D341Med (cell line): ENCODE data around the gene SYNC.

Source experiments
- DNase-seq: peaks from one replicate; pipeline ENCODE4 v3.0.0; 2012; ENCODE audit warnings: low spot score

The SYNC gene

GRCh38 chr1:32702599-32703478 lies at the start of gene SYNC:
TSS of gene SYNC (minus strand) at chr1:32702770. CDS start at chr1:32702660, 110 bp downstream.
- no peak for DNase-seq

GRCh38 chr1:32749771-32750170 lies 47.2 kb upstream of the SYNC start:
- DNase-seq: no peak

- no peak for DNase-seq
Observed at GRCh38 chr1:32749332-32749731, 46.8 kb upstream of the SYNC start.

GRCh38 chr1:32748926-32749325 lies 46.4 kb upstream of the SYNC start:
- no peak for DNase-seq

GRCh38 chr1:32748348-32748747 lies 45.8 kb upstream of the SYNC start:
- DNase-seq: no peak

- no peak for DNase-seq
Observed at GRCh38 chr1:32746130-32746529, 43.6 kb upstream of the SYNC start.

GRCh38 chr1:32744071-32744425 lies 41.5 kb upstream of the SYNC start:
- DNase-seq: no peak

GRCh38 chr1:32743380-32744070 lies 41.0 kb upstream of the SYNC start:
- no peak for DNase-seq

- no peak for DNase-seq
Observed at GRCh38 chr1:32742956-32743355, 40.4 kb upstream of the SYNC start.

GRCh38 chr1:32742199-32742947 lies 39.8 kb upstream of the SYNC start:
- no peak for DNase-seq

- peak; percentile 80 for DNase-seq
Observed at GRCh38 chr1:32741413-32742198, 39.0 kb upstream of the SYNC start.

- no peak for DNase-seq
Observed at GRCh38 chr1:32741059-32741412, 38.5 kb upstream of the SYNC start.

- DNase-seq: no peak
Observed at GRCh38 chr1:32736812-32737791, 34.5 kb upstream of the SYNC start.

- DNase-seq: no peak
Observed at GRCh38 chr1:32733582-32734321, 31.2 kb upstream of the SYNC start.

- no peak for DNase-seq
Observed at GRCh38 chr1:32729254-32730046, 26.9 kb upstream of the SYNC start.

GRCh38 chr1:32728413-32729077 lies 26.0 kb upstream of the SYNC start:
- DNase-seq: no peak

GRCh38 chr1:32727876-32728275 lies 25.3 kb upstream of the SYNC start:
- no peak for DNase-seq

GRCh38 chr1:32725615-32725982 lies 23.0 kb upstream of the SYNC start:
- DNase-seq: no peak
